Measurements from ENCODE around the gene ZNF512B.

The ZNF512B gene

DNA sequence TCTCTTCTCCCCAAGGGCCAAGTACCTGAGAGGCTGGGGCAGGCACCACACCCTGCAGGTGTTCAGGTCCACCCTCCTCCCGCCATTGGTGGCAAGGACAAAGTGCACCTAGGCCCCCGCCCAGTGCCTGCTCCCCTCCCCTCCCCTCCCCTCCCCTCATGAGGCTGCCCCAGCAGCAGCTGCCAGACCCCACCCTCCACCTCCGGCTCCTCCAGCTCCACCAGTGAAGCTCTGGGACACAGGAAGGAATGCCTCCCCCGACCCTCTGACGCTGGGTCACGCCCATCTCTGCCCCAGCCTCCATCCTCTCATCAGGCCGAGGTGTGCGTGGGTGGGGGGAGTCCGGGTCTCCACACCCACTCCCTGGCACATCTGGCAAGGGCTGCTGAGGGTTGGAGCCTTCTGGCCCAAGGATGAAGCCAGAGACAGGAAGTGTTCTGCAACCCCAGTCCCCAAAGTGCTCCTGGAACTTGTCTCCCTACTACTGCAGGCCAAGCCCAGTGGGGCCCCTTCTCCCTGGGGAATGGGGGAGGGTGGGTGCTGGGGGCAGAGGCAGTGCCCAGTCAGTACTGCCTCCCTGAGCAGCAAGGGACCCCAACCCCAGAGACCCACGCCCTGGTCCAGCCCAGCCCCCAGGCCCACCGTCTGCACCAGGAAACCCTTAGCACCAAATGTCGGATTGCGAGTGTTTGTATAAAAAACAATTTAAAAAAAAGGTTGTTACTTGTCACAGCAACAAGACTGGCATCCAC, 11.9 kb downstream of the ZNF512B start:
- Histone ChIP-seq H3K4me3 (ENCODE audit: low read length) (peak overlapping the region; percentile 72), H3F3A (ENCODE audit: control insufficient read depth, insufficient read depth) (0 out of 2 replicates have a peak, but pooled peaks cover 3% of the 10 kb centered on the region), H3K27me3 (ENCODE audit: control insufficient read depth, low read length) (no peaks in the 10 kb centered on the region), H3K4me2 (ENCODE audit: low read length) (peak overlapping the region; percentile 76), H3K9me2 (replicated peaks; ENCODE audit: control insufficient read depth, low read length) (no peaks in the 10 kb centered on the region), H3K9me3 (ENCODE audit: control insufficient read depth, insufficient read depth, low read length) (no peaks in the 10 kb centered on the region), H3K4me1 (ENCODE audit: control insufficient read depth, low read length) (peaks cover 32% of the 10 kb centered on the region), H3K79me2 (ENCODE audit: control insufficient read depth, low read length) (peaks cover 33% of the 10 kb centered on the region), H3K27ac (ENCODE audit: low read depth, low read length) (peak overlapping the region; percentile 46), H3K36me3 (ENCODE audit: control insufficient read depth, low read length) (peaks cover 24% of the 10 kb centered on the region), H4K20me1 (ENCODE audit: control insufficient read depth, insufficient read depth, low read depth, low read length) (peaks cover 11% of the 10 kb centered on the region; the same call in 1 of the 2 replicates)
- TF ChIP-seq, protein P1, sequence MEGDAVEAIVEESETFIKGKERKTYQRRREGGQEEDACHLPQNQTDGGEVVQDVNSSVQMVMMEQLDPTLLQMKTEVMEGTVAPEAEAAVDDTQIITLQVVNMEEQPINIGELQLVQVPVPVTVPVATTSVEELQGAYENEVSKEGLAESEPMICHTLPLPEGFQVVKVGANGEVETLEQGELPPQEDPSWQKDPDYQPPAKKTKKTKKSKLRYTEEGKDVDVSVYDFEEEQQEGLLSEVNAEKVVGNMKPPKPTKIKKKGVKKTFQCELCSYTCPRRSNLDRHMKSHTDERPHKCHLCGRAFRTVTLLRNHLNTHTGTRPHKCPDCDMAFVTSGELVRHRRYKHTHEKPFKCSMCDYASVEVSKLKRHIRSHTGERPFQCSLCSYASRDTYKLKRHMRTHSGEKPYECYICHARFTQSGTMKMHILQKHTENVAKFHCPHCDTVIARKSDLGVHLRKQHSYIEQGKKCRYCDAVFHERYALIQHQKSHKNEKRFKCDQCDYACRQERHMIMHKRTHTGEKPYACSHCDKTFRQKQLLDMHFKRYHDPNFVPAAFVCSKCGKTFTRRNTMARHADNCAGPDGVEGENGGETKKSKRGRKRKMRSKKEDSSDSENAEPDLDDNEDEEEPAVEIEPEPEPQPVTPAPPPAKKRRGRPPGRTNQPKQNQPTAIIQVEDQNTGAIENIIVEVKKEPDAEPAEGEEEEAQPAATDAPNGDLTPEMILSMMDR (IDR thresholded peaks at IDR 0.05; ENCODE audit: low read depth, low read length, poor library complexity, severe bottlenecking): no peak
- TF ChIP-seq EZH2phosphoT487 (IDR thresholded peaks at IDR 0.05; ENCODE audit: borderline replicate concordance, low read length): no peak

DNA sequence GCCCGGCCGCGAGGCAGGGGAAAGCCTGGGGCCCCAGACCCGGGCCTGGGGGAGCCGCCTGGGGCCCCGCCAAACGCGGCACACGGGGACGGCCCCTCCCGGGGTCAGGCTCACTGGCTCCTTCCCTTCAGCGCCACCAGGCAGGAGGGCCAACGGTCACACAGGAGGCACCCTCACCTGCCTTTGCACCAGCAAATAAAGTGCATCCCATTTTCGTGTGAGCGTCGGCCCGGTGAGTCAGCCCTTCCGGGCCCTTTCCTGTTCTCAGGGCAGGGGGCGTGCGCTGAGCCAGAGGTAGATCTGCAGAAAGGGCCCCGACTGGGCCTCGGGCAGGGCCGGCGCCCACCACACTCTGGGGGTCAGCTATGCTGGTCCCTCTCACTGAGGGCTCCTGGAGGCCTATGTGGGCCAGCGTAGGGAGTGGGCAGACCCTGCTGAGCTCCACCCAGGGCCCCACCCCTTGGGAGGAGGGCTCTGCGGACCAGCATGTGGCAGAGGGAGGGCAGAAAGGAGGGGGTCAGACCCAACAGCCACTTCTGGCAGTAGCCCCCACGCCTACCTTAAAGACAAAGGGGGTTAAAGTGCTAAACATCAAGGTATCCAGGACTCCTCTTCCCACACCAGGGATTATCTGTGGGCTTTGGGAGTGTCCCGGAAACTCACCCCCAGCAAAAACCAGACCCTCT, 12.6 kb downstream of the ZNF512B start:
- H3K9me3 ChIP-seq (ENCODE audit: control insufficient read depth, insufficient read depth, low read length): no peaks in the 10 kb centered on the region
- 0 out of 2 replicates have a peak, but pooled peaks cover 3% of the 10 kb centered on the region for H3F3A ChIP-seq (ENCODE audit: control insufficient read depth, insufficient read depth)
- H3K9me2 ChIP-seq (replicated peaks; ENCODE audit: control insufficient read depth, low read length): no peaks in the 10 kb centered on the region
- no peak for TF ChIP-seq EZH2phosphoT487 (IDR thresholded peaks at IDR 0.05; ENCODE audit: borderline replicate concordance, low read length)
- TF ChIP-seq, protein P1 (IDR thresholded peaks at IDR 0.05; ENCODE audit: low read depth, low read length, poor library complexity, severe bottlenecking): no peak
- peaks cover 19% of the 10 kb centered on the region for H3K36me3 ChIP-seq (ENCODE audit: control insufficient read depth, low read length)
- H3K27ac ChIP-seq (ENCODE audit: low read depth, low read length): peak overlapping the region; percentile 46
- peak overlapping the region; percentile 72 for H3K4me3 ChIP-seq (ENCODE audit: low read length)
- peaks cover 32% of the 10 kb centered on the region for H3K4me1 ChIP-seq (ENCODE audit: control insufficient read depth, low read length)
- peaks cover 40% of the 10 kb centered on the region for H3K79me2 ChIP-seq (ENCODE audit: control insufficient read depth, low read length)
- no peaks in the 10 kb centered on the region for H3K27me3 ChIP-seq (ENCODE audit: control insufficient read depth, low read length)
- H4K20me1 ChIP-seq (ENCODE audit: control insufficient read depth, insufficient read depth, low read depth, low read length): peaks cover 11% of the 10 kb centered on the region; the same call in 1 of the 2 replicates
- H3K4me2 ChIP-seq (ENCODE audit: low read length): peak overlapping the region; percentile 76

DNA sequence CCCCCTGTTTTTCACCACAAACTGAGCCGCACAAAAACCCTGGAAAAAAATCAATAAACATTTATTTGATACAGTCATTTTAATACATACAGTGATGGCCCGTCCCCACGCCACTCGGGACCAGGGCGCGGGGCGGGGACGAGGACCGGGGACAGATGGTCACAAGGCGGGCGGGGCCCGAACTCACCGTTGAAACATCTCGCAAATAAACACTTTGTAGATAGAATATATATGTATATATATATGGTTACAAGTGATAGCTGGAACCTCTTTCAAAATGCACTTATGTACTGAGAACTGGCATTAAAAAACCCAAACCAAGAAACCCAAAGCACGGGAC, 13.1 kb downstream of the ZNF512B start:
- Histone ChIP-seq H3K9me3 (ENCODE audit: control insufficient read depth, insufficient read depth, low read length) (no peaks in the 10 kb centered on the region), H3K9me2 (replicated peaks; ENCODE audit: control insufficient read depth, low read length) (no peaks in the 10 kb centered on the region), H3K79me2 (ENCODE audit: control insufficient read depth, low read length) (peaks cover 45% of the 10 kb centered on the region), H3K27ac (ENCODE audit: low read depth, low read length) (peak overlapping the region; percentile 46), H3F3A (ENCODE audit: control insufficient read depth, insufficient read depth) (0 out of 2 replicates have a peak, but pooled peaks cover 3% of the 10 kb centered on the region), H3K4me2 (ENCODE audit: low read length) (peak overlapping the region; percentile 76), H3K27me3 (ENCODE audit: control insufficient read depth, low read length) (no peaks in the 10 kb centered on the region), H3K36me3 (ENCODE audit: control insufficient read depth, low read length) (peaks cover 16% of the 10 kb centered on the region), H3K4me3 (ENCODE audit: low read length) (peak overlapping the region; percentile 72), H4K20me1 (ENCODE audit: control insufficient read depth, insufficient read depth, low read depth, low read length) (peaks cover 11% of the 10 kb centered on the region; the same call in 1 of the 2 replicates), H3K4me1 (ENCODE audit: control insufficient read depth, low read length) (peaks cover 32% of the 10 kb centered on the region)
- TF ChIP-seq, protein P1 (IDR thresholded peaks at IDR 0.05; ENCODE audit: low read depth, low read length, poor library complexity, severe bottlenecking): no peak
- TF ChIP-seq EZH2phosphoT487 (IDR thresholded peaks at IDR 0.05; ENCODE audit: borderline replicate concordance, low read length): no peak
